Stimulated activated CD4-positive, alpha-beta T cell treated with anti-CD3 and anti-CD28 coated beads, Interleukin-15, amount 100 ng/mL, for 48 hours (primary cell): ENCODE measurements around the gene DDX24.
"Not testable (repeated sequence)": the region's sequence is repeated elsewhere in the genome, so short reads cannot be mapped to it uniquely, and the experiment has no call there.

Experiments used
- DNase-seq, 2 donors: peaks; one replicate each; pipeline ENCODE4 v3.0.0-alpha.2; 2020; ENCODE audit warnings: low read depth in 2 of 2

The DDX24 gene

GRCh38 chr14:94081386-94081820, 401 bp upstream of the DDX24 start:
- DNase-seq: no peak

DNA sequence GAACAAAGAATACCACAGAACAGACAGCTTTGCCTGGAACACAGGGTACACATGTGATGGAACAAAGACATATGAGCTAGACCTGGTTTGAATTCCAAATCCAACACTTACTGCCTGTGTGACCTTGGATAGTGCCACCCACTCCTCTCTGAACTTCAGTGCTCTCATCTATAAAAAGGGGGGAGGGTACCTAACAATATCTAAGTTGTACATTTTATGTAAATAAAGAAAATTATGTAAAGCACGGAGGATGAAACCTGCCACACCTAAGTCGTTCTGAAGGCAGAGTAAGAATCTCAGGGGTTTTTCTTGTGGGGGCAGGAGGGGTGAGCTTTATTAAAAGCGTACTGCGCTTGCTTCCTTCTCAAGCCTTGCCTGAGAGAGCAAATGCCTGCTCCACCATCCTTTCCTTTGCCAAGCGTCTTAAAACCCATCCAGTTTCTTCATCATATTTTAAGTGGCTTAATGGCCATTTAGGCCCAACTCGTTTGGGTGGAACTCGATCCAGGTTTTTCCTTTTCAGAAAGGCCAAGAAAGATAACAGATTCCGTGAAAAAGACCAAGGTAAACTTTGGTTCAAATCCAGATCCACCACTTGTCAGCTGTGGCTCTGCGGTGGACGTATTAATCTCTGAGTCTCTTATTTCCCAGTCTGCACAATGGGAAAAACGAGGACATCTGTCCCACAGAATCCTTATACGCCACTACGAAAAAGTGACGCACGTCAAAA, 946 bp downstream of the DDX24 start:
- no peak for DNase-seq

DNA sequence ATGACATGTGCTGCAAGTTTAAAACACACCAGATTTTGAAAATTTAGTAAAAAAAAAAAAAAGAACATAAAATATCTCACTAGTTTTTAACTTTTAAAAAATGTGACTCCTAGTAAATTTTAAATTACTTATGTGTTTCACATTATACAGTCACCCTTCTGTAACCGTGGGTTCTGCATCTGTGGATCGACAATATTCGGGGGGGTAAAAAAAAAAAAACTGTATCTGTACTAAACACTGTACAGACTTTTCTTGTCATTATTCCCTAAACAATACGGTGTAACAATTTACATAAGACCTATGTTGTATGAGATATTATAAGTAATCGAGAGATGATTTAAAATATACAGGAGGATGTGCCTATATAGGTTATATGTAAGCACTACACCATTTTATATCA, 3.2 kb downstream of the DDX24 start:
- DNase-seq: no peak

GRCh38 chr14:94077111-94077821, 3.7 kb downstream of the DDX24 start:
- no peak for DNase-seq

DNA sequence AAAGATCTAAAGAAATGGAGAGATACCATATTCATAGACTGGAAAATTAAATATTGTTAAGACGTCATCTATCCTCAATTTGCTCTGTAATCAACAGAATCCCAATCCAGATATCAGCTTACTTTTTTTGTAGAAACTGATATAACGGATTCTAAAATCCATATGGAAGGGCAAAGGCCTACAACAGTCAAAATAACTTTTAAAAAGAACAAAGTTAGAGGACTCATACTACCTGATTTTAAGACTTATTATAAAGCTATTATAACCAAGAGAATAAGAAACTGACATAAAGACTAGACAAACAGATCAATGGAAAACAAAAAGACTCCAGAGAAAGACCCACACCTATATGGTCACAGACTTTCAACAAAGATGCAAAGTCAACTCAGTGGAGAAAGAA, 6.0 kb downstream of the DDX24 start:
- no peak for DNase-seq

DNA sequence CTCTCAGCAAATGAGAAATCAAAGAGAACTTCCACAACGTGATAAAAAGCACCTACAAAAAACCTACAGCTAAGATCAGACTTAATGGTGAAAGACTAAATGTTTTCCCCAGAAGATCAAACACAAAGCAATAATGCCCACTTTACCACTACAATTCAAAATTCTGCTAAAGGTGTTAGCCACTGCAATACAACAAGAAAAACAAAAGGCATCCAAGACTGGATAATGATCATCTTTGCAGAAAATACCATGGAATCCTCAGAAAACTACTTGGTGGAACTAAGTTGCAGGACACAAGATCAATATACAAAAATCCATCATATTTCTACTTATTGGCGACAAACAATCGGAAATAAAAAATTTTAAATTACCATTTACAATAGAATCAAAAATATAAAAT, 6.5 kb downstream of the DDX24 start:
- DNase-seq: no peak

- DNase-seq: not testable (repeated sequence)
Observed at GRCh38 chr14:94072076-94072475, 8.9 kb downstream of the DDX24 start.

DNA sequence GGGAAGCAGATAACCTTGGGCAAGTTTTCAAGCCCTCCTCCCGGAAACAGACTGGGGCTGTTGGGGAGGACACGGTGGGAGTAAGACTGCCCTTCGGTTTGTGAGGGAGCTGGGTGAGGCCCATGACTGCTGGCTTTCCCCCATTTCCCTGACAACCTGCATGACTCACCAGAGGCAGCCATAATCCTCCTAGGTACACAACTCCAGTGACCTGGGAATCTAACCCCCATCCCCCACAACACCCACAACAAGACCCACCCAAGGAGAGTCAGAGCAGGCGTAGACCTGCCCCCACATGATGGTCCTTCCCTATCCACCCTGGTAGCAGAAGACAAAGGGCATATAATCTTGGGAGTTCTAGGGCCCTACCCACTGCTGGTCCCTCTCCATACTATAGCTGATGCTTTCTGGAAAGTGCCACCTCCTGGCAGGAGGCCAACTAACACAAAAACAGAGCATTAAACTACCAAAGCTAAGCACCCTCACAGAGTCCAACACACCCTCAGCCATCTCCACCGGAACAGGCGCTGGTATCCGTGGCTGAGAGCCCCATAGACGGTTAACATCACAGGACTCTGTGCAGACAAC, 14.8 kb downstream of the DDX24 start:
- no peak for DNase-seq

DNA sequence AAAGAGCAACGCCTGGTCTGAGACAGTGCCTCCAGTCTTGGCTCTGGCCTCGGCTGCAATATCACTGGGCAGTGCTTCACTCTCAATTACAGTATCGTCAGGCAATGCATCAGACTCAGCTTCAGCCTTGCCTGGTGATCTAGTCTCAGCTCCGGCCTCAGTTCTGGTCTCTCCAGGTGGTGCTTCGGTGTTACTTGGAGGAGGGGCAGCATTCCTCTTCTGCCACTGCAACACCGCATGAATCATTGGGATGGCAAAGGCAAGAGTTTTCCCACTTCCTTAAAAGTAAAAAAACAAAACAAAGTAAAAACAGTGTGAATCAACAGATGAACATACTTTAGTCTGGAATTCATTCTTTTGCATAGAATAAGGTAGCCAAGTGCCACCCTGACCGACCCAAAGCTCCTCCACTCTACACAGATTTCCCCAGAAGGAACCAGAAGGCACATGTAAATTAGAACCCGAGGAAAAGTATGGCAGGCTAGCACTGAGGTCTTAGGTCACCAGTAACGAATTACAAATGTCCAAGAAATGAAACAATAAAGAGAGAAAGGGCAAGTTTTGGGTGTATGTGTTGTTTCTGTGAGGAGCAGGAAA, 18.6 kb downstream of the DDX24 start:
- DNase-seq: no peak

DNA sequence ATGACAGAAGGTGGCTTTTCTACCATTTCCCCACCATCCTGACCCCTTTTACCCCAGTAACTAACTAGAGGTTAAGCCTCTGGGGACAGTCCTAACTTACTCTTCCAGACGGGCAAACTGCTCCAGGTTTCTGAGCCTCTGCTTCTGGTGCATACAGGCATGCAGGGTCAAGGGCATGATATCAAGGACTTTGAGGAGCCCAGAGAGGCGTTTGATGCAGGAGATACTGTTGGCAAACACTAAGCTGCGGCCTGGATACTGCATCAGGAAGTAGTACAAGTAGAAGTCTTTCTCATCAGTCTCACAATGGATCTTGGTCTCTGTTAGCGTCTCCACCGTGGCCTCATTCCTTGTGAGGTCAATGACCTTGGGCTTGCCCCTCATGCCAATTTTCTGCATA, 21.0 kb downstream of the DDX24 start:
- DNase-seq: no peak

DNA sequence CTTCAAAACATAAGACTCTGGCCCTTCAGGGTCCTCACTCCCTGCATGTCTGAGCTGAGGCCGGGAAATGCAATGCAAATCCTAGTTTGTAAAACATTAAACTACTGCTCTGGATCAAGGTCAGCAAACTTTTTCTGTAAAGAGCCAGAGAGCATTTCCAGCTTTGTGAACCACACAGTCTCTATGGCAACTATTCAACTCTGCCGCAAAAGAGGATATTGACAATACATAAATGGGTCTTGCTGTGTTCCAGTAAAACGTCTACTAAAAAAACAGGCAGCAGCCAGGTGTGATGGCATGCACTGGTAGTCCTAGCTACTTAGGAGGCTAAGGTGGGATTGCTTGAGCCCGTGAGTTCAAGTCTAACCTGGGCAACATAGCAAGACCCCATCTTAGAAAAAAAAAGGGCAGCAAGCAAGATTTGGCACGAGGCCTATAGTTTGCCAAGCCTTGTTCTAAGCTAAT, 22.3 kb downstream of the DDX24 start:
- DNase-seq: no peak

GRCh38 chr14:94058128-94058673, 22.8 kb downstream of the DDX24 start:
- no peak for DNase-seq

GRCh38 chr14:94056579-94057308, 24.3 kb downstream of the DDX24 start:
- no peak for DNase-seq

DNA sequence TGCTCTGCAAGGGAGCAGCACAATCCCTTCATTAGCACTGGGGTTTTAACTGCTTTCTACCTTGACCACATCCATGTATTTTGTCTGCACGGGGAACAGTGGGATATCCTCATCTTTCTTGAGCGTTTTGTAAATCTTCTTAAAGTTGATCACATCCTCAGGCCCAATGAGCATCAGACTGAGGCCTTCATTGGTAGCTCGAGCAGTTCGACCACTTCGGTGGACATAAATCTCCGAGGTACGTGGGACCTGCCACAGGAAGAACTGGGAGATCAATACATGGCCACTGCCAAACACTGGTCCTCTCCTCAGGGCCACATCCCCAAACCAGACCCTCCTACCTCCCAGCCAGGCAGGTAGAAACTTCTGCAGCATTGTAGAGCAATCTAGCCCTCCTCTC, 26.1 kb downstream of the DDX24 start:
- DNase-seq: no peak

DNA sequence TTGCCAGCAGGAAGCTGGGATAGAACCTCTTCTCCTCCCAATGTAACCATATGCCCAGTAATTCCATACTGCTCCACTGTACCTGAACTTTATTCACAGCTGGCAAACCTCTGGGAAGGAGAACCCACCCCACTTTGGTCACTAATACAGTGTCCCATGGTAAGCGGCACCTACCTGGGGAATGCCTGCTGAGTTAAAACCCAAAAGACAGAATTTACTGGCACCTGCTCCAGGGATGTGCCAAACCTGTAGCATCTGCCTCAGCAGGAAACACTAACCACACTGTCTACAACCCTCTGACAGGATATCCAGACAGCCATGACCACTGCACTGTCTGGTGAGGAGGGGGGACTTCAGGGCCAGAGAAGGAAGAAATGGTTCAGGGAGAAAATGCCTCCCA, 26.6 kb downstream of the DDX24 start:
- no peak for DNase-seq

GRCh38 chr14:94052662-94053061, 28.3 kb downstream of the DDX24 start:
- no peak for DNase-seq

DNA sequence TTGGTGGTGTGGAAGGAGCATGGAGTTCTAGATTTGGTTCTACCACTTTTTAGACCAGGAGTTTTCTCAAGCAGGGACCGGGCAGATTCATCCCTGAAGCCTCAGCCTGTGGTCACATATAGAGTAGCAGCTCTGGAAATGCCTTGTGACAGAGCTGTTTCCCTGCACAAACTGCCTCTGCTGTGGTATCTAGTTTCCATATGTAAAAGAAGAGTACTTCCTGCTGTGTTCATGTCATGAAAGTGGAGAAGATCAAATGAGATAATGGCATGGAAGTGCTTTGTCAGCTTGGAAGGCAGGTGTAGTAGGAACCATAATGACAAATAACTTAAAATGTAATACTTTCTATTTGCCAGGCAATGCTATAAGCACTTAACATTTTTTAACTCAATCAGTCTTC, 28.8 kb downstream of the DDX24 start:
- DNase-seq: no peak

GRCh38 chr14:94051779-94052178, 29.2 kb downstream of the DDX24 start:
- DNase-seq: no peak

- DNase-seq: no peak
Observed at GRCh38 chr14:94051115-94051514, 29.9 kb downstream of the DDX24 start.

DNA sequence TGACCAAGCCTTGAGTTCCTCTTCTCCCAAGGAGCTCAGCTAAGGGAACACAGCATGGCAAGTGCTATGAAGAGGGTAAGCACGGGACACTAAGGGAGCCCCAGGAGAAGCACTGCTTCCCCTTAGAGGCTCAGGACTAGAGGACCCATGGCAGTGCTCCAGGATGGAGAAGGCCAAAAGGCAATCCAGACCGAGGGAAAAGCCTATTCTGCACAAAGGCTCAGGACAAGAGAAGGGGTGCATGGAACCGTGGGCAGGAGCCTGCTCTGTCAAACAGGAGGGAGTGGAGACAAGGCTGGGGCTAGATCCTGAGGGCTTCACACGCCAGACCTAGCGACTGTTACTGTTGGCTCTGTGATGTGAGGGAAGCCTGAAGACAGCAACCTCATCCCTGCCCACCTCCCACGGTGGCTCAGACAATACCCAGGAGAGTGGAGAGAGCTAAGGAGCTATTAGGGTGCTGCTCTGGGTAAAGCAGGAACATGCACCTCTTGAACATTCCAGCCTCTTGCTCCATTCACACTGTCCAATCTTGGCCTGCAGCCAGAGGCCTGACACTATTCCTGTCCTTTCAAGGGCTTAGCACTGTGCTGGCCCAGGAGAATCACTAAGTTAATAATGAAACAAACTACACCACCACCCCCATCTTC, 30.6 kb downstream of the DDX24 start:
- DNase-seq: no peak

- no peak for DNase-seq
Observed at GRCh38 chr14:94049625-94050023, 31.4 kb downstream of the DDX24 start.
